OCI-LY7 (cell line): ENCODE results near the gene TP53I11.

Experiments
- EZH2phosphoT487 ChIP-seq: fragments of 200-600 bp; sonication (generic); IDR thresholded peaks from 2 replicates; pipeline ENCODE4 v1.6.1; 2018; ENCODE audit warnings: low read depth, borderline replicate concordance, mild to moderate bottlenecking, mixed run types, antibody characterized with exemption, low read length, moderate library complexity, mixed read lengths
- TF ChIP-seq, protein P1 (sequence below): fragments of 200-600 bp; sonication (generic); conservative IDR thresholded peaks from 2 replicates; pipeline ENCODE4 v1.5.1; 2014; ENCODE audit warnings: mild to moderate bottlenecking, antibody characterized with exemption, low read length, moderate library complexity, mixed read lengths

DNA sequence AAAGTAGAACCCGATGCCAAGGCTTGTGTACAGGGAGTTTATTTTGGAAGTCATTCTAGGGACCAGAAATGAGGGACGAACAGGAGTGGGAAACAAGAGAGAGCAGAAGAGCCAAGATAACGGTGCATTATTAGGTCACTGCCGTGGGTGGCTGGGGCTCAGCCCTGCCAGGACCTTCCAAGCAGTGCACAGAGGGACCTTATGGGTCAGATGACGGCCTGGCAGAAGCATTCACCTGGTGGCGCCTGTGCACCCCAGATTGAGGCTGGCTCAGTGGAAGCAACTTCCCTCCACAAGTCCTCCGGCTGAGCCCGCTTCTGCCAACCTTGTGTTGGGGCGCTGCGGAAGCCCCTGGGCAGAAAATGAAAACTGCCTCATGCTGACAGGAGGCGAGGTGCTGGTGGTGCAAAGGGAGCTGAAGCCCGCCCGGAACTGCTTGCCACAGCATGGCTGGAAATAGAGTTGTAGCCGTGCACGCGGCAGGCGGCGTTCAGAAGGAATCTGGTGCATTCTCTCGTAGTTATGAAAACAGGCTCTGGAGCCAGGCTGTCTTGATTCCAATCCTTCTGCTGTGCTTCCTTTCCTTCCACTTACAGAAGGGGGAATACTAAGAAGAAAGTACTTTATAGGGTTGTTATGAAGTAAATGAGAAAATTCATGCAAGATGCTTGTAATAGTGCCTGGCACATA lies 22.2 kb upstream of the TP53I11 start:
- TF ChIP-seq, protein P1, sequence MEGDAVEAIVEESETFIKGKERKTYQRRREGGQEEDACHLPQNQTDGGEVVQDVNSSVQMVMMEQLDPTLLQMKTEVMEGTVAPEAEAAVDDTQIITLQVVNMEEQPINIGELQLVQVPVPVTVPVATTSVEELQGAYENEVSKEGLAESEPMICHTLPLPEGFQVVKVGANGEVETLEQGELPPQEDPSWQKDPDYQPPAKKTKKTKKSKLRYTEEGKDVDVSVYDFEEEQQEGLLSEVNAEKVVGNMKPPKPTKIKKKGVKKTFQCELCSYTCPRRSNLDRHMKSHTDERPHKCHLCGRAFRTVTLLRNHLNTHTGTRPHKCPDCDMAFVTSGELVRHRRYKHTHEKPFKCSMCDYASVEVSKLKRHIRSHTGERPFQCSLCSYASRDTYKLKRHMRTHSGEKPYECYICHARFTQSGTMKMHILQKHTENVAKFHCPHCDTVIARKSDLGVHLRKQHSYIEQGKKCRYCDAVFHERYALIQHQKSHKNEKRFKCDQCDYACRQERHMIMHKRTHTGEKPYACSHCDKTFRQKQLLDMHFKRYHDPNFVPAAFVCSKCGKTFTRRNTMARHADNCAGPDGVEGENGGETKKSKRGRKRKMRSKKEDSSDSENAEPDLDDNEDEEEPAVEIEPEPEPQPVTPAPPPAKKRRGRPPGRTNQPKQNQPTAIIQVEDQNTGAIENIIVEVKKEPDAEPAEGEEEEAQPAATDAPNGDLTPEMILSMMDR: no peak
- TF ChIP-seq EZH2phosphoT487: no peak
